GM19240 (cell line): ENCODE results near the gene MAPK8IP3.

Experiments
- DNase-seq: peaks from one replicate; pipeline ENCODE4 v3.0.0; 2011; ENCODE audit warnings: low spot score; ENCODE audit not compliant: insufficient read length

The MAPK8IP3 gene

DNA sequence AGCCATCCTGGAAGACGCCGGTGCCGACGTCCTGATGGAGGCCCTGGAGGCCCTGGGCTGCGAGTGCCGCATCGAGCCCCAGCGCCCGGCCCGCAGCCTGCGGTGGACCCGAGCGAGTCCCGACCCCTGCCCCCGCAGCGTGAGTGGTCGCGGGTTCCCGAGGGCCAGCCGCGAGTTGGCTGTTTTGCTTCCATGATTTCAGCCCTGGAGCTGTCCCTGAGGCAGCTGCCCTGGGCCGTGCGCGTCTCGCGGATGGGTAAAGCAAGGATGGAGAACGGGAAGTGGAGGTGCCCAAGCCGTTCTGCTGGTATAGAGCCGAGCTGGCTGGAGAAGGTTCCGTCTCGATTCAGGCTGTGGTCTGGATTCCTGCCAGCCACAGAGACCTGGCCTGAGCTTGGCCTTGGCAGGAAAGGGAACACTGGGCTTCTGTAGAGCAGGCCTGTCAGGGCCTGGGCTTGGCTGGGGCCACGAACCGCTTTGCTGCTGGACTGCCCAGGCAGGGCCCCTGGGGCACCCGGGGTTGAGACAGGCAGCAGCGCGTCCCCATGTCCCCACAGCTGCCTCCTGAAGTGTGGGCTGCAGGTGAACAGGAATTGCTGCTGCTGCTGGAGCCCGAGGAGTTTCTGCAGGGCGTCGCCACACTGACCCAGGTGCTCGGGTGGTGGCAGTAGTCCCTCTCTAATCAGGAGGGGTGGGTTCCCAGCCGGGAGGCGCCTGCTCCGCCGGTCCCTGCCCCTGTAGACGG is 67.9 kb downstream of the MAPK8IP3 start:
- DNase-seq = no peak

DNA sequence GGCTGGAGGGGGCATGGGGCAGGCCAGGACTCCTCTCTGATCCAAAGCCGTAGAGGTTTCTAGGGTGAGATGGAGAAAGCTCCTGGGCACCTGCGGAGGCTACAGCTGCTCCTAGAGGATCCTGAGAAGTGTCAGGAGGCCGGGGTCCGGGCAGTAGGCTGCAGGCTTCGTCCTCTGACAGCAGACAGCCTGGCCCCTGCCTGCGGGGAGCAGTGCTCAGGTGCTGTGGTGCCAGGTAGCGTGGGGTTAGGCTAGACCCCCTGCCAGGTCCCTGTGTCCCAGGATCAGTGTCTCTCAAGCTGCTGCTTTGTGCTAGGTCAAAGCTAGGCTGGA is 68.4 kb downstream of the MAPK8IP3 start:
- DNase-seq = no peak

DNA sequence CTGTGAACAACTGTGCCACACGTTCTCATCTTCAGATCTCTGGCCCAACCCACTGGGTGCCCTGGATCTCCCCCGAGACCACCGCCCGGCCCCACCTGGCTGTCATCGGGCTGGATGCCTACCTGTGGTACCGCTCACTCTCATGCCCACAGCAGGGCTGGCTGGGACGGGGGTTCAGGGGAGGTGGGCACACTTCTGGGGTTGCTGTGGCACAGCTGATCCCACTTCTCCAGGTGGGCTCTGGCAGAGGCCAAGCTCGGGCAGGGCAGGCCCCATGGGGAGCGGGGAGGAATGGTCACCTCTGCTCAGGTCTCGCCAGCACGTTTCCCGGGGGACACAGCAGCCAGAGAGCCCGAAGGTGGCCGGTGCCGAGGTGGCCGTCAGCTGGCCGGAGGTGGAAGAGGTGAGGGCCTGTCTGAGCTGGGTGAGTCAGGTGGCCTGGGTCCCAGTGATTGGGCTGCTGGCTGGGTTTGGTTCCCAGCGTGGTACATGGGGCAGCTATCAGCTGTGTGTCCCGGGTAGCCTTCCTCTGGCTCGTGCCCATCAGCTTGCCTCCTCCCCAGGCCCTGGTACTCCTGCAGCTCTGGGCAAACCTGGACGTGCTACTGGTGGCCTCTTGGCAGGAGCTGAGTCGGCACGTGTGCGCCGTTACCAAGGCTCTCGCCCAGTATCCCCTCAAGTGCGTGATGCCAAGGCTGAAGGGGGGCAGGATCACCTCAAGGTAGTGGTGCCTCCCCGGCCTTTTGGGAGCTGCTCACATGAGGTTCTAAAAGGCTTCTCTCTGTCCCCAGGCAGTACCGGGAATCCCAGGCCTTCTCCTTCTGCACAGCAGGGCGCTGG is 69.2 kb downstream of the MAPK8IP3 start:
- DNase-seq = no peak

DNA sequence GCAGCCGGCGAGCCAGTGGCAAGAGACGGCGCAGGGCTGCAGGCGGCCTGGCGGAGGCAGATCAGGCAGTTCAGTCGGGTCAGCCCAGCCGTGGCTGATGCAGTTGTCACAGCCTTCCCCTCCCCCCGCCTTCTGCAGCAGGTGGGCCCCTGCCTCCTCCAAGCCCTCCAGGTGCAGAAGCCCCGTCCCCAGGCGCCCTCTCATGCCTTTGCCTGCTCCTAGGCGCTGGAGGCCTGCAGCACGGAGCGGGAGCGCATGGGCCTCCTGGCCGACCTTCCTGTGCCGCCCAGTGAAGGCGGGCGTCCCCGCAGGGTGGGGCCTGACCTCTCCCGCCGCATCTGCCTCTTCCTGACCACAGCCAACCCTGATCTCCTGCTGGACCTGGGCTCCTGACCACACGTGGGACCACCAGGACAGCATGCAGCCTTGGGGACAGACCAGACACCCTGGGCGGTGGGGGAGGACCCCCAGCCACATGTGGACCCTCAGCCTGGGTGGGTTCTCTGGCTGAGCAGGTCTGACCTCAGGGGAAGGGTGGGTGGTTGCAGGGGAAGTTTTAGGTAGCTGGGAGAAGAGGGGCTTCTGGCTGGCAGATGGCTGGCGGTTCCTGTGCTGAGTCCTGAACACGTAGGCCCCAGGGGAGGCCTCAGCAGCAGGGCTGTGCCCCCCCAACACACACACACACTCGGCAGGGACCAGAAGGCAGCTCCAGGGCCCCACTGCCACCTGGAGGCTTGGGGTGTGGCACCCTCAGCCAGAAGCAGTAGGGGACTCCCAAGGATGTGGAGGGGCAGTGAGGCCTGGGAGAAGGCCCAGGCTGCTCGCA is 70.1 kb downstream of the MAPK8IP3 start:
- DNase-seq = no peak

DNA sequence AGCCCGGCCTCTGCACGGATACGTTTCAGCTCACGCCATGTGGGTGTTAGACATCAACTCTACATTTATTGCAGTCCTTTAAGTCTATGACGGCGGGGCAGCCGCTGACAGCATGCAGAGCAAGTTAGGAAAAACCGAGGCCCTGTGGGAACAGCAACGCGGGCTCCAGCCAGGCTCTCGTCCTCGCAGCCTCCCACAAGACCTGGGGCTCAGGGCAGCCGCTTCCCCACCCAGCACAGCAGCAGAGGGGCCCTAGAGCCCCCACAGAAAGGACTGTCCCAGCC is 70.6 kb downstream of the MAPK8IP3 start:
- no peak for DNase-seq

DNA sequence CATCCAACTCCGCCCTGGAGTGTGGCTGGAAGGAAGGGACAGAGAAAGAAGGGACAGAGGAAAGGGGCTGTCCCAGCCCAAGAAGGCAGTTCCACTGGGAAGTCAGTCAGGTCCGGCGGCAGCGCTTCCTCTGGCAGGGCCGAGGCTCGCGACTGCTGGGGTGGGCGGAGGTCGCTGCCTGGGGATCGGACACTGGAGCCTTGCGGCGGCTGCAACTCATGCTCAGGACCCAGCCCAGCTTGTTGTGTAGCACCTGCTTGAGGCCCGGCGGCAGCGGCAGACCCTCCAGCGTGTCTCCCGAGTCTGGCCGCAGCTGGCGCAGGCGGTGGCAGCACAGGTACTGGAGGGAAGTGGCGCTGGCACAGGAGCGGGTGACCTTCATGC is 71.0 kb downstream of the MAPK8IP3 start:
- DNase-seq = no peak

DNA sequence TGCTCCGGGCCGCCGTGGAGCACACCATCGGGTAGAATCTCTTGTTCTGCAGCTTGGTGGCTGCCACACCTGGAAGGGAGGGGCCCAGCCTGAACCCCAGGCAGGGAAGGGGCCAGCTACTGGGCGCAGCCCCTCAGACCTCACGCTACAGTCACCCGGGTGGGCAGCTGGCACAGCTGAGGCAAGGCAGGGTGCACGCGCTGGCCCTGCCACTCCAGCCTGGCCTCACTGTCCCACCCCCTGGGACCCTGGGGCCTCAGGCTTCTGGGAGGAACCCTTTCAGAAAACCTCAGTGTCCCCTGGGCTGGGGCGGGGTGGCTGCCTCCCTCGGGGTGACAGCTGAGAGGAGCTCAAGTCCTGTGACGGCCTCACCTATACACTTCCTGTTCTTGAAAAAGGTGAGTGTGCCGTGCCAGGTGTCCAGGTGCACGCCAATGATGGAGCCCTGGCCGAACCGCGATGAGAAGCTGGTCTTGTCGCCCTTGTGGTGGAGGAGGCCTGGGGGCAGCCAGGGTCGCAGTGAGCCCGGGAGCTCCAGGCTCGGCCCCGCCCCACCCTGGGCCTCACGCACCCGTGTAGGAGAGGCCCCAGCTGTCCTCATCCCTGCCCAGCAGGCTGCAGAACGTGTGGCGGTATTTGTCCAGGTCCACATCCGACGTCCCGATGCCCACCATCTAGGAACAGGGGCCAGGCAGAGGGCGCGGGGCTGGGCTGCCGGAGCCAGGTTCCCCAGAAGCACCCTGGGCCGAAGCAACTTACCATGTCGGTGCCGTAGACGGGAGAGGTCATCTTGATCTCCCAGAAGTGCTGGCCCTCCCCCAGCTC is 71.6 kb downstream of the MAPK8IP3 start:
- DNase-seq = no peak

DNA sequence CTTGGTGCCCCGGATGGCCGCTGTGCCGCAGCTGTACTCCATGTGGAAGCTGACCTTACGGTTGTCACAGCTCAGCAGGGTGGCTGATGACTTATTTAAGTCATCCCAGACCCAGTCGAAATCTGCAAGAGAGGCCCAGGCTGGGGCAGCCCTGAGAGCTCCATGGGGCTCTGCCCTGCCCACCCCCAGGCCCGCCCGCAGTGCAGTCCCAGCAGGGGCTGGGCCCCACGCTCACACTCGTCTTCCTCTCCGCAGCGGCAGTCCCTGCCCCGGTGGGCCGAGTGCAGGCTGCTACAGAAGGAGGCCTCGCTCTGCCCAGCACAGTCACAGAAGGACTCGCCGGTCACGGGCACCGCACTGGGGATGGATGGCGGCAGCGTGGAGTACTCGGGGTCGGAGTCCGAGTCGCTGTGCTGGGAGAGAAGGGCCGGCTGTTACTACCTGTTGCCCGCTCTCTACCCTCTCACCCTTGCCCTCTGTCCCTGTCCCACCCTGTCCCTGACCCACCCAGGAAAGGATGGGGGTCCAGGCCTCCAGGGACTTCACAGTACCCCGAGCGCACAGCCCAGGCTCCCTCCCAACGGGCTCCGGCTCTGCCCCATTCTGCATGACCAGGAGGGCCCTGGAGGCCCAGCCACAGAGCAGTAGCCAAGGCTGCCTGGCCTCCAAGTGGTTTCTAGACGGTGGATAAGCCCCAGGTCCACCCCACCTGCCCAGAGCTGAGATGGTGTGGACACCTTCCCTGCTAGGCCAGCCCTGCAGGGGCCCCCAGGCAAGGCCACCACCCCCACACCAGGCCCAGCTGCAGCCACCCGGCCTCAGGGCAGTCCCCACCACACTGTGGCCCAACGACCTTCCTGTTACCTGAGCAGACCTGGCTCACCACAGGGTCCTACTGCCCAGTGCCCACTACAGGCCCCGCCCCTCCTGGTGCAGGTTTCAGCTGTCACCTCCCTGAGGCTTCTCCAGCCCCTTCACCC is 72.5 kb downstream of the MAPK8IP3 start:
- DNase-seq = no peak

DNA sequence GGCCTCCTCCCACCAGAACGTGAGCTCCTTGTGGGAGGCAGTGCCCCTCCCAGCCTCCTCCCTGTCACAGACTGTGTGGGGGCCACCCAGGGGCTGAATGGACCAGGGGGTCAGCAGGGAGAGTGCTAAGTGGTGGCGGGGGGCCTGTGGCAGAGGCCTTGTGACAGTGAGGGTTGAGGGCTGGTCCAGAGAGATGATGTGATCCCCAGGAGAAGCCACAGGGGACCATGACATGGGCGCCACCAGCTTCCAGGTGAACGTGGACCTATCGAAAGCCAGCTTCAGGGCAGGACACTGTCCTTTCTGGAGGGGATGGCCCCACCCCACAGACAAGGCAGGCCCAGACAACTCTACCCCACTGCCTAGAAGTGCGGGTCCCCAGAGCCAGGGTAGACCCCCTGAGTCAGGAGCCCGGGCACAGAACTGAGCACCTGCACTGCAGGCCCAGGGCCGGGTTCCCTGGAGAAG is 73.3 kb downstream of the MAPK8IP3 start:
- no peak for DNase-seq

DNA sequence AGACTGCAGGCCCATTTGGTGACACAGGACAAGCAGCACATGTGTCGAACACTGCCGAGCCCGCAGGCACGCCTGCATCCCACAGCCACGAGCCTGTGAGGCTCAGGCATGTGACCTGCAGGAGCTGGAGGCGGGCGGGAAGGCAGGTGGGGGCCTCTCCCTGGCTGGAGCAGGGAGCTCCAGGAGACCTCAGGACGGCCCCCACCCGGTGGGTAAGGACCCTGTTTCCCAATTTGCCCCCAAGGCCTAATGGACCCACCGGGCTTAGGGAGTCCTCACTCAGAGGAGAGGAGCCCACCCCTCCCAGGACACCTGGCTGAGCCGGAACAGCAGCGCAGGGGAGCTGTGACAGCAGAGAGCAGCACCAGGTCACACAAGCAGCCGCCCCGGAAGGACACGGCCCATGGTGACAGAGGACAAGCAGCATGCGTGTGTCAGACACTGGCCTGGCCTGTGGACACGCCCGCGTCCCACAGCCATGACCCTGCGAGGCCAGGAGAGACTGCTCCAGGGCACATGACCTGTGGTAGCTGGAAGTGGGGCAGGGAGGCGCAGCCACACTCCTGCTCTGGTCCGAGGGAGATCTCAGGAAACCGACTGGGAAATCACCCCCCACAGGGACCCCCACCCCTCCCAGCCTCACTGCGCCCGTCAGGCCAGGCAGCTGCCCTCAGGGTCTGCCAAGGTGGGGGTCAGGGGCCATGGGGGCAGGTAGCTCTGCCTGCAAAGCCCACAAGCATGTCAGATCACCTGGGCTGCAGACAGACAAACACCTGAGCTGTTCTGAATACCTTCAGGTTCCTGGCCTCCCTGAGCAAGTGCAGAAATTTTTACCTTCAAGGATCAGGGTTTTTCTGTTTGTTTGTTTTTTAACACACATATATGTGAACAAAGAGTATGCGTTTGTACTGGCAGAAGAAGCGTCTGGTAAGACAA is 74.0 kb downstream of the MAPK8IP3 start:
- DNase-seq = no peak

DNA sequence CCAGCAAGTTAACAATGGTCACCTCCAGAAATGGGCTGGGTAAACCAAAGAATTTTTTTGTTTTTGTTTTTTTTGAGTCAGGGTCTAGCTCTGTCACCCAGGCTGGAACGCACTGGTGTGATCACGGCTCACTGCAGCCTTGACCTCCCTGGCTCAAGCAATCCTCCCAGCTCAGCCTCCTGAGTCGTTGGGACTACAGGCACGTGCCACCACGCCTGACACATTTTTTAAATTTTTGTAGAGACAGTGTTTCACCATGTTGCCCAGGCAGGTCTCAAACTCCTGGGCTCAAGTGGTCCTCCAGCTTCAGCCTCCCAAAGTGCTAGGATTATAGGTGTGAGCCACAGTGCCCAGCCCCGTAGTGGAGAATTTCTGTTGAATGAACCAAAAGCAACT is 74.7 kb downstream of the MAPK8IP3 start:
- no peak for DNase-seq

DNA sequence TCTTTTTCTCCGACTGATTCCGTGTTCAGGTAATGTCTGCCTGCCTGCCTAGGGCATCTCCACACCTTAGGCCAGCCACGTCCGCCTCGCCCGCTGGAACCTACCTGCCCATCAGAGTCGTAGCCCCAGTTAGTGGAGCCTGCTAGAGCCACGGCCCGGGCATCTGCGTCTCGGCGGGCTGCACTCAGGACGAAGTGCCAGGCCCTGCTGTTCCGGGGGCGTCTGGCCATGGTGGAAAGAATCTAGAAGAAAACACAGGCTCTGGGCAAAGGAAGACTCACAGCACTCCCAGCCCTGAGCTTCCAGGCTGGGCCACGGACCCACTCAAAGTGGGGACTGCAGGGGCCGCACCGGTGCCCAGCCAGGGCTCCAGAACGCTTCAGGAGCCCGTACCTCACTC is 75.3 kb downstream of the MAPK8IP3 start:
- no peak for DNase-seq

DNA sequence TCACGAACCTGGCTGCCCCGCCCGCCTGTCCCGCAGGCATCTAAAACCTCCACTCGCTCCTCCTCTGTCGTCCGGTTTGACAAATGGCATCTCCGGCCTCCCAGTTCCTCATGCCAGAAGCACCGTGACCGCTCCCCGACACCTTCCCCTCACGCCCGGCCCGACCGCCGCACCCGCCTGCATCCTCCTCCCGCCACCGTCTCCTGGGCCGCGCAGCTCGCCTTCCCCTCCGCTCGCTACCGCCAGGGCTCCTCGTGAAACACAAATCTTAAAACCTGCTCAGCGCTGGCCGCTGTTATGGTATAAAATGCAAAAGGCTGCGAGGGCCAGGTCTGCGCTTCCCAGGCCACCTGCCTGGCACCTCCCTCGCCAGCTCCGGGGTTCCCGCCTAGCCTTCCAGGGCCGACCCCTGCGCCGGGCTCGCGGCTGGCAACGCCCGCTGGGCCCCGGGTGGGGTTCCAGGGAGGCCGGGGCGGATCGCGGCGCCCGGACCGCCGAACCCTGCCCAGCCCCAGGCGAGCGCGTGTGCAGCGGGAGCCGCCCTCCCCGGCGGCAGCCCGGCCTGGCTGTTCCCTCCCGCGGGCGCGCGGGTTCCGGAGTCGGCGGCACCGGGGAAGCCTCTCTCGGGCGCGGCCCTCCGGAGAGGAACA is 75.9 kb downstream of the MAPK8IP3 start:
- DNase-seq = no peak

DNA sequence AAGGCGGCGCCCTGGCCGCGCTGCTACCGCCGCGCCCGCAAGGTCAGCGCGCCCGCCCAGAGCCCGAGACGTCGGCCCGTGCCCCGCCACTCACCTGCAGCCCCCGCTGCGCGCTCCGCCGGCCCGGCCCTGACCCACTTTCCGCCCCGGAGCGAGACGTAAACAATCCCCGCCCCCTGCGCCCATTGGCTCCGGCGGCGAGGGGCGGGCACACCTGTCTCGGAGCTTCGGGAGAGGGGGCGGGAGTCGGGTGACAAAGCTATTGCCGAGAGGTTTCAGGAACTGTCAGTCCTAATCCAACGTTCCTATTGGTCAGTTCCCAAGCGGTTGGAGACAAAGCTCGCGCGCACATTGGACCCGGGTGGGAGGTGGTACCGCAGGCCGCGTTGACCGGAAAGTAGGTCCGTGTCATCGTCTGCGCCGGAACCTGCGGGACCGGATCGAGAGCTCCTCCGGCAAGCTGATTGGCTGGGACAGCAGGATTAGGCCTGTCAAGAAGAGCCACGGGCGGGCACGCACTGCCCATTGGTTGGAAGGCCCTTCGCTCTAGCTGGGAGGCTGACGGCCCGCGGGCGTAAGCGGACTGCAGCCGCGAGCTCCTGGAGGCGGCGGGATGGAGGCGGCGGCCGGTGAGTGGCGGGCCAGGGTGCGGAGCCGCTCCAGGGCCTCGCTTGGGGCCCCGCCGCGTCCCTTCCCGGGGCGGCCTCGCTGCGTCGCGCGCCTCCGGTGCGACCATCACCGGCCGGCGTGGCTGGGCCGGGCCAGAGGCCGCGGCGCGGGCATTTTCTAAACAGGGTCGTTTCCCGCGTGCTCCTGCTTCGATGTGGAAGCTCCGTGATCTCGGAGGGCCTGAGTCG is 76.6 kb downstream of the MAPK8IP3 start, which contains the start of the genes NUBP2 and SPSB3:
TSS of gene NUBP2 (plus strand) at position 553 of the 857 bp plus-strand sequence. CDS start at position 614, 61 bp downstream.
TSS of gene SPSB3 (minus strand) at position 164 of the 857 bp plus-strand sequence. CDS start 1,088 bp downstream, outside the sequence.
- peak; percentile 99 for DNase-seq

DNA sequence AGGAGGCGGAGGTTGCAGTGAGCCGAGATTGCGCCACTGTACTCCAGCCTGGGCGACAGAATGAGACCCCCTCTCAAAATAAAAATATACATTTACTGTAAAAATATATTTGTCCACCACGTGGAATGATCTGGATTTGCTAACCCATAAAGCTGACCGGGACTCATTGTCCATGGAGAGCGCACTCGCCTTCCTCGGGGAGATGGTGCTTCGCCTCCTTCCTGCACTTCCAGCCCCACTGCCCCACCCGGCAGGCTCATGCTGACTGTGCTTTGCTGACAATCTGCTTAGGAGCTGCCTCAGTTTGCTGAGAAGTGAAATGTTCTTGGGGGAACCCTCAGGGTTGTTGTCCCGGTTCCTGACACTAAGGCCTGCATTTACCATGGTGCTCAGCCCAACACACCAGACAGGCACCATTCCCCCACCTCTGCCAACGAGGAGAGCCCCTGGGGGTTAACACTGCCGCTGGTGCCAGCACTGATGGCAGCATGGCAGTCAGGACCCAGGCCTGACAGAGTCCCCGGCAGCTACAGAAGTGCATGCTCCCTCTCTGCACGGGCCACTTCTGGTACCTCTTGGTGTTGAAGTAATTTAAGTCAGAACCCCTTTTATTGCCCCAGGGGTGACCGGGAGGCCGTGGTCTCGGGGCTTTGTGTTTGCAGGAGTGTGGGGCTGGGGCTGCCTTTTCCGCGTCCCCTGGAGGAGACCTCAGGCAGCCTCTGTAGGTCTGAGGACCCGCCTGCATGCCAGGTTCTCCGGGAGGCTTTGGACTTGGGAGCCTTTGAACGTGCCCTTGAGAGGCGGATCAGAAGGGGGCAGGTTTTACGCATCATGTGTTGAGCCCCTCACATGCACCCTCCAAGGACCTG is 79.2 kb downstream of the MAPK8IP3 start:
- DNase-seq = no peak

DNA sequence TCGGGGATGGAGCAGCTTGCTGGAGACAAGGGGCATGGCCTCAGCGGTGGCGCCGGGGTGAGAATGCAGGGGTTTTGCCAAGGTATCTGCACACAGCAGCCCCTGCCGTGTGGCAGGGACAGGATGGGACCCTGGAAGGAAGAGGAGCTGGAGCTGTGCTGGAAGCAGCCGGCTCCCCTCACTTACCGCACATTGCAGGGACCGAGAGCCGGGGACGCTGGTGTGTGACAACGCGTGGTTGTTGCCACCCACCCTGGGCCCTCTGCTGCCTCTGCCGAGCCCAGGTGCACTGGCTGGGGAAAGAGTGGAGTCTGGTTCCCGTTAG is 79.8 kb downstream of the MAPK8IP3 start:
- no peak for DNase-seq
